22Rv1 (cell line): Measurements from ENCODE around the gene KIF17.

Source experiments
- CTCF ChIP-seq: fragments of 450-650 bp; IDR thresholded peaks from 2 replicates; pipeline ENCODE4 v1.5.1; 2017; ENCODE audit warnings: mild to moderate bottlenecking
- ZFX ChIP-seq: fragments of 450-650 bp; IDR thresholded peaks from 2 replicates; pipeline ENCODE4 v1.6.1; 2017; ENCODE audit warnings: antibody characterized with exemption, borderline replicate concordance

GRCh38 chr1:20693623-20694022, 24.2 kb downstream of the KIF17 start:
- TF ChIP-seq CTCF (no peak), ZFX (no peak)
